ENCODE measurements around the gene PODXL.
"Not testable (repeated sequence)": the region's sequence is repeated elsewhere in the genome, so short reads cannot be mapped to it uniquely, and the experiment has no call there.

PODXL gene

DNA sequence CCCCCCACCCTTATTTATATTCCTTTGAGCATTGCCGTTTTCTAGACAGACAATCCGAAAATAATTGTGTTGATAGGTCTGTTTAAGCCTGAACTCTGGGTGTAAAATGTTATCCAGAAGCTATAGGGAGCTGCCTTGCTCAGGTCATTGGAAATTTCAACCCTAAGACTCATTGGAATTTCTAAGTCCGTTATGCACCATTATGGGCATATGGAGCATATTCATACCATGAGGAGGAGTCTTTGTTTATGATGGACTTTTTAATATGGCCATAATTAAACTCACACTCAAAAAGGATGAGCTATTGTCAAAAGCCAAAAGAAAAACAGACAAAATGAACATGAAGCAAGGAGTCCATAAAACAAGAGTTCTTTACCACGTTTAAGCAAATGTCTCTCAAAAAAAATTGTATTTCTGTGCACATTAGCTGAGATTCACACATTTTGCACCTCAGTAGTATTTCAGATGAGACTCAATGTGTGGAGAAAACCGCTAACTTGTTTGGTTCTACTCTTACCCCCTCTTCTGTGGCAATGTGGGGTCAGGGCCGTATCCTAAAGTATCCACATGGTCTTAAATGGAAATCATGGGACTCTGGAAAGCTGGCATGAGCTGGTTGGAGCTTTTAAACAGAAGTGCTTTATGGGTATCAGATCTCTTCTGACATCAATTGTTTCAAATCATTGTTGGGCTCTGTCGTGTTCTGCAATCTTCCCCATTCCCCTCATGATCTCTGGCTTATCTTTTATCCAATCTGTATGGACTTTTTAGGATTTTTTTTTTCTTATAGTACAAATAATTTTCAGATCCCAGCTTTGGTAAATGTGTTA is 60.5 kb downstream of the PODXL start:
- DNase-seq (ENCODE audit: low read depth in 4 of 4, low spot score in 1 of 4), result no peak

DNA sequence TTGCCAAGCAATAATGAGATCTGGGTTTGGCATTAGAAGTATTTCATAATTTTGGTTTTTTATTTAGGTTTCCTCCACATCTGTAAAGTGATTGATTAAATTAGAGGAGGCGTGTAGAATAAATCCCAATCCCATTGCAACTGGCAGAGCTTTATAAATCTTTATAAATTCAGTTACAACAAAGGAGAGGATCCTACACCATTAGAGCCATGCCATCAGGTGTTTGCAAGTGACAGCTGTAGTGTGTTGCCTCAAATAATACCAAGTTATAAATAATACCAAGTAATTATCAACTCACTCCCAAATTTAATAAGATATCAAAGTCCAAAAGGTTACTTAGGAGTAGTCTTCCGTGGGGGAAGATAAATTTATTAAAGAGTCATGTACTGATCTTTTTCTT is 62.2 kb downstream of the PODXL start:
- DNase-seq (ENCODE audit: low read depth in 4 of 4, low spot score in 1 of 4), result no peak

DNA sequence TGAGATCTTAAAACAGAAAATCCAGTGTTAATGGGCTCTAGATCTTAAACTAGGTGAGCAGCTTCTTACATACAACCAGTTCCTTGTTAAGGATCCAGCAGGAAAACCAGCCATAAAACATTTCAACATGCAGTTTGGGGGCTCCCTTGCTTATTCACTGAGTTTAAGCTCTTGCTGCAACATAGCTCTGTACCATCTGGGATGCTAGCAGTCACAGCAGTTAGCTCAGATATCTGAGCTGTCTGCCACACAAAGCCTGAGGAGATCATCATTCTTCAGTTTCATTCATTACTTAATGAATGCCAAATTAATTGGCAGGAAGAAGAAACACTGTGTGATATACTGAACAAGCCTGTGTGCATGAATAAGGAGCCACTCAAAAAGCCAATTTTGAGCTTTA is 62.8 kb downstream of the PODXL start:
- no peak for DNase-seq (ENCODE audit: low read depth in 4 of 4, low spot score in 1 of 4)

DNA sequence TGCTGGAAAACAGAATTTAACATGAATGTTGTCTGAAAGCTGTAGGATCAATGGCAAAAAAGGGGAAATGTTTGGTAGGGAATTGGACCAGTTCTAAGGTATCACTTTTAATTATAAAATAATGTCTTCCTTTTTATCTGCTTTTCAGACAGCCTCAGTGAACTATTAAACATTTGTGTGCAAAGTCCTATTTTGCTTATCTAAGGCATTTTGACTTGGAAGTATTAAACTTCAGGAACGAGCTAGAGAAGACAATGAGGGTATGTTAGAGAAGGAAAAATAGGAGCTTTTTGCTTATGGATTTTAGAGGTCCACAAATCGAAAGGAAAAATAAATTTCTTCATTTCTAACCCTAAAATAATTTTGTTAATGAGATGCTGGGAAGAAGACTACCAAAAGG is 63.3 kb downstream of the PODXL start:
- DNase-seq (ENCODE audit: low read depth in 4 of 4, low spot score in 1 of 4), result no peak

DNA sequence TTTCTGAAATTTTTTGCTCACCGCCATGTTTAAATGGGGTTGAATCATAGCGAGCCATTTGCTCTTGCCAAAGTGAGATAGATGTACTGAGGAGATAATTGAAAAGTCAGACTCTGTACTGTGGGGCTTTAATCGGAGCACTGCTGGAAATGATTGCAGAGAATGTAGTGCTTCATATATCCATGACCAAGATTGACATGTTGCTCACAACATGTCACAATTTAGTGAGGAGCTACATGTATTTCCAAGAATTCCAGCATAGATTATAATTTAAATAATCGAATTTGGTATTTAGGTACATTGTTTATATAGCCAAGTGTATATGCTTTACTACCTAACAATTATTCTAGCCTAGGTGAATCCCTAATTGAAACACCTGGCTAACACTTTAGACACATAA is 66.5 kb downstream of the PODXL start:
- DNase-seq (ENCODE audit: low read depth in 4 of 4, low spot score in 1 of 4), result no peak

DNA sequence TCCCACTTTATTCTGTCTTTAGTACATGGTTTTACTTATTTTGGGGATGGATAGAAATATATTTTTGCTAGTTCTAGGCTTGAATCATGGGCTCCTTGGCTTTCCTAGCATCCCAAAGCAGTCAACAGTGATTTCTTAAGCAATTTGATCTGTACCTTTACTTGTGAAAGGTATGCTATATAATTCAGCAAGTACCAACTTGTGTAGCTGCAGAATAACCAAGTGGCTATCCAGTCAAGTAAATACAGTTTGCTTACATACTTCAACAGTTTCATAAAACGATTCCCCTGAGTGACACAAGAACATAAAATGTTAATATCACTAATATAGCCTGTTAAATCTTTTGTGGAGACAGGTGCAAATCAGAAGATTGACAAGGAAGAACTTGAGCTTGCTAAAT is 67.2 kb downstream of the PODXL start:
- DNase-seq (ENCODE audit: low read depth in 4 of 4, low spot score in 1 of 4), result no peak

DNA sequence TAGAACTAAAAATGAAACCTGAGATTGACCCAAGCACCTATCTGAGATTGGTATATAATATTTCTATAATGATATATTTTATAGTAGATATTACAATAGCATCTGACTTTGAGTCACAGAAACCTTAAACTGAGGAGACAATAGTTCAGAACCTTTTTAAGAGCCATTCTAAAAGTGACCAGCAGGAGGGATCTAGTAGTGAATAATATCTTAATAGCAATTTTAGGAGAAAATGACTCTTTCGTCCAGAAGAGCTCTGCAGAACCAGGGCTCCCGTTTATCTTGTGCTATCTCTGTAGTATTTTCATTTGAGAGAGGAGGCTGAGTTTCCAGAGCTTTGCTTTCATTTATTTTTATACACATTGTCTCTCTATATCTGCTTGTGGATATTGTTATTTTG is 68.1 kb downstream of the PODXL start:
- no peak for DNase-seq (ENCODE audit: low read depth in 4 of 4, low spot score in 1 of 4)

DNA sequence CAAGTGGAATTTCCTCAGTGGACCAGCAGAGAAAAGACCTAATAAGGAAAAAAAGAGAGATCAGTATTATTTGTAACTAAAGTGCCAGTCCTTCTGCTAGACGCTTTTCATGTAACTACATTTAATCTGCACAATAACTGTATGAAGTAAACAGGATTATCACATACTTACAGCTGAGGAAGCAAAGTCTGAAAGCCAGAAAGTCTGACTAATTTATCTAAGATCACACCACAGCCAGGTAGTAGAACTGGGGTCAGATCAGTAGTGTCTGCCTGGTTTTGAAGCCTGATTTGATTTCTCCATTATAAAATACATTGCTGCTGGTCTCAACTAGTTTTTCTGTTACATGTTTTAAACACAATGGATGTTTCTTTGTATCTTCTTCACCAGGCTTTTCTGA is 69.2 kb downstream of the PODXL start:
- DNase-seq (ENCODE audit: low read depth in 4 of 4, low spot score in 1 of 4), result no peak

DNA sequence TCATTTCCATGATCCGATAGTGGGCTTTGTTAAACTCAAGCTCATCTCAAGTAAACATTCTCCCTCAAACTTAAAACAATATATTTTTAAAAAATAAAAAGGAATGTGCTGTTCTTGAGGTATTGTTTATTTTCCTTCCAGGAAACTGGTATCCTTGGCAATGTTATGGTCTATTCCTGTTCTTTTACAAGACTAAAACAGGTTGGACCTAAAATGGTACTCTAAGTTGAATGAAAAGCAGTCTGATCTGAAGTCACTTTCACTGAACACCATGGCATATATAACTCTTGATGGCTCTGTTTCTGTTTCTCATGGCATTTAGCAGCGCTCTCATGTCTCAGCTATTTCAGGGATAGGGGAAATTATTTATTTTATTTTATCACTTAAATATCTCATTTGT is 70.1 kb downstream of the PODXL start:
- DNase-seq (ENCODE audit: low read depth in 4 of 4, low spot score in 1 of 4), result no peak

DNA sequence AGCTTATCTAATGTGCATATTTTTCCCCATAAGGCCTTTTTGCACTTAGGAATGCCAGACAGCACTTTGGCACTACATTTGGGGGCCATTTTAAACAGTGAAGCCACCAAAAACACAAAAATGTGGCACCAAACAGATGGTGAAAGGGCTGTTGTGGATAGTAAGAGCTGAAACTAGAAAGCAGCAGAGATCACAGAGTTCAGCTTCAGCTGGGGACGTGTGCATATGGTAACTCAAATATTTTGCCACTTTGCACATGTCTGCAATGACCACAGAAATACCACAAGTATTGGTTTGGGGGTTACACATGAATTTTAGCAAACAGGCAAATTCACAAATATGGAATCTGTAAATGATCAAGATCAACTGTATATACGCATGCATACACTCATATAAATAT is 72.8 kb downstream of the PODXL start:
- DNase-seq (ENCODE audit: low read depth in 4 of 4, low spot score in 1 of 4), result no peak

DNA sequence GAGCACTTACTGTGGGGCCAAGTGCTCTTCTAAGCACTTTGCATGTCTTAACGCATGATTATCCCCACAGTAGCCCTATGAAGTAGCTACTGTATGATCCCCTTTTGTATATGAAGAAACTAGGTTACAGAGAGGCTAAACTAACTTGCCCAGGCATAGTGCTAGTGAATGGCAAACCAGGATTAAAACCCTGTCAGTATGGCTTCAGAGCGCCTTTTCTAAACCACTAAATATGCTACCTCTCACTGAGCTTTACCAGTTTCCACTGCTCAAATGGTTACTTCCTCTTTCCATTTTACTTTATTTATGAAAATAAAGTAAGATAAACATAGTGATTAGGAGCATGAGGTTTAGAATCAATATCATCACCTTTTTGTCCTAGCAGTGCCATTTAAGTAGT is 73.6 kb downstream of the PODXL start:
- no peak for DNase-seq (ENCODE audit: low read depth in 4 of 4, low spot score in 1 of 4)

DNA sequence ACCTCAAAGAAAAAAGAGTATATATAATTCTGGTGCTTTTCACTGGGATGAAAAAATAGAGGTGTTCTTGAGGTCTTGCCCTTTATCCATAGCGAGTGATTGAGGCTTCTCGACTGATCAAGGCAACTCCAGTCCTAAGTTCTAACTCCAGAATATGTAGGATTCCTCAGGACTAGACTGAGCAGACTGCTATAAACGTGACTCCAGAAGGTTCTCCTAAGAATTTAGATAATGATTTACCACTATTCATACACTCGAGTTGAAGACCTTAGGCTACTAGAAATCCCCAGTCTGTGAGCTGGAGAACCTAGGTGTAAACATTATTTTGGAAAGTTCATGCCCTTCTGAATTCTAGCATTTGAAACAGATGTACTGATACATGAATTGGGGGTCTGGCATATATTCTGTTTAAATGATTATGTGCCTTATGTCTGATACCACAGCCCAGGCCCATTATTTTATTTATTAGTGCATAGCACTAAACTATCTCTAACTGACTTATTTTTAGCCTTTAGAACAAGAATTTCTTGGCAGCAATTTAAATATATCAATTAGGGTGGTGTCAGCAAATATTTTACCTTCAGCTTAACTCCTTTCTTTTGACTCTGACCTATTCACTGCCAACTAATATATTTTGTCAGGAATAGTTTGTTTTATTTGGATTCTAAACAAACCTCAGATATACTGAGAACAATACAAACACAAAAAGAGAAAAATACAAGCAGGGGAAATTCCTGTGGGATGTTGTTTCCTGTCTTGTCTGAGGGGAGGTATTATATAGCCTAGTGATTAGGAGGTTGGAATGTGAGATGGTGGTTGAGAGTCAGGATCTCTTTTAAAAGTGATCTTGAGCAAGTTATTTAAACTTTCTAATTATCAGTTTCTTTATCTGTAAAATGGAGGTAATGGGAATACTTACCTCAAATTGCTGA is 75.8 kb downstream of the PODXL start:
- no peak for DNase-seq (ENCODE audit: low read depth in 4 of 4, low spot score in 1 of 4)

DNA sequence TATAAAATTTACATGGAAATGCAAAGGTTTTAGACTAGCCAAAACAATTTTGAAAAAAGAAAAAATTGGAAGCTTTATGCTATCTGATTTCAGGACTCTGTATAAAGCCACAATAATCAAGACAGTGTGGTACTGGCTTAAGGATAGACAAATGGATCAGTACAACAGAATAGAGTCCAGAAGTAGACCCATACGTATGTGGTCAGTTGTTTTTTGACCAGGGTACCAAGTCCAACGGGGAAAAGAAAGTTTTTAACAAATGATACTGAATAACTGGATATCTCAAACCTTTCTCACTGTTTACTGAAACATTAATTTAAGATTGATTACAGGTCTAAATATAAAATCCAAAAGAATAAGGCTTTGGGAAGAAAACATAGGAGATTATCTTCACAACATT is 79.7 kb downstream of the PODXL start:
- DNase-seq (ENCODE audit: low read depth in 4 of 4, low spot score in 1 of 4), result no peak

DNA sequence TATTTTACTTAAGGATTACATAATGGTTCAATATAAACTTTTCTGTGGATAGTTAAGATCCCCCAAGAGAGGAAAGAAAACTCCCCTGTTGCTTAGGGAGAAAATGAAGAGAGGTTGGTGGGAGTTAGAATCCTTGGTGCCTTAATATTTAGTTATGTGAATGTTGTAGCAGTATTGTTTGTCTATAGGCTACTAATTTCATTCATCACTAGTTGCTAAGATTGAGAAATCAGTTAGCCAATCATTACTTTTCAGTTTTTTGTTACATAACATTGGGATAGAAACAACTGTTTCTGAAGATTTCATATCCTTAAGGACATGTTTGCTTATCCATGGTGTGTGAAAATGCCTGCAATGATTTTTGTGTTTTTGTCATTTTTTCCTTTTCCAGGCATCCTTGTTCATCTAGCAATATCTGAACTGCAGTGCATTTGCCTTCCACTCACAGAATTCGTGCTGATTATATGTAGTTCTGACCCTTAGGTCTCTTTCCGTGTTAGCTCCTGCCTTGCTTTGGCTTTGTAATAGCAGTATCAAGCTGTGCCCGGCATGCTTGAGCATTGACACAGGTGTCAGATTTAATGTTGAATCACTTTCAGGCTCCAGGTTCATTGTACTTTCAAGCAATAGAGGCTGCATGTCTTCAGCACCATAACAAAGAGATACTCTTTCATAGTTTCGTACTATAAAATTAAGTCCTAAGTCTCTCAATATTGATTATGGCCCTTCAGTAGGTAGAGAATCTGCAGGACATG is 85.0 kb downstream of the PODXL start:
- no peak for DNase-seq (ENCODE audit: low read depth in 4 of 4, low spot score in 1 of 4)

DNA sequence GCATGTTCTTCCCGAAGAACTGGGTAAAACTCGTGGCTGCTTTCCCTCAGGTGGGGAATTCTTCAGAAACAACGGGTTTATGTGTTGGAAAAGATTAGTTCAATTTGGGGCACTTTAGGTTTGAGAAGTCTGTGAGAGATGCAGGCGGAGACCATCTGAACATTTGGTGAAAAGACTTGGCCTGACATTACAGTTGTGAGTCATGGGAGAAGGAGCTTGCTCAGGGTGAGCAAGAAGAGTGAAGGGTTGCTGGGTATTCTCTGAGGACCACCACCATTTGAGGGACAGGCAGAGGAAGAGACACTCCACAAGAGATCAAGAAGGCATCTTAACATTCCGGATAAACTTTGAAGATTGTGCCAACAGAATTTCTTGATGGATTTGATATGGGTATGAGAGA is 88.6 kb downstream of the PODXL start:
- DNase-seq (ENCODE audit: low read depth in 4 of 4, low spot score in 1 of 4), result no peak

DNA sequence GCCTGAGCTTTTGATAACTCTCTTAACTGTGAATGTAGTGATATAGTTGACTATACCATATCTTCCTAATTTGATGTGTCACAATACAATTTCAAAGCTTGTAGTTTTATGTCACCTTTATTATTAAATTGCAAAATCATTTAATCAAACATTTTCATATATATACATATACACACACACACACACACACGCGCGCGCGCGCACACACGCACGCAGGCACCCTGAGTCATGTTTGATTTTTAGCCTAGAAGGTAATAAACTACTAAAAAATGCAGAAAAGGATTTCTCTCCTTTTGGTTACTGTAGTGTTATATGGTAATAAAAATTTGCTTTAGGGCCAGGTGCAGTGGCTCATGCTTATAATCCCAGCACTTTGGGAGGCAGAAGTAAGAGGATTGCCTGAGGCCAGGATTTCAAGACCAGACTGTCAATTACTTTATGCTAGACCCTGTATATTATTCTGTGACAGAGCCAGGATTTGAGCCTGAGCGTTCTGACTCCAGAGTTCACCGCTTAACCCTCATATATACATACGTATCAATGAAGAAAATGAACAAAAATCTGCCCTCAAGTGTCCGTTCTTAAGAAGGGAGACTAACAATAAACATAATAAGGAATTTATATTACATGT is 89.6 kb downstream of the PODXL start:
- DNase-seq (ENCODE audit: low read depth in 4 of 4, low spot score in 1 of 4), result no peak

DNA sequence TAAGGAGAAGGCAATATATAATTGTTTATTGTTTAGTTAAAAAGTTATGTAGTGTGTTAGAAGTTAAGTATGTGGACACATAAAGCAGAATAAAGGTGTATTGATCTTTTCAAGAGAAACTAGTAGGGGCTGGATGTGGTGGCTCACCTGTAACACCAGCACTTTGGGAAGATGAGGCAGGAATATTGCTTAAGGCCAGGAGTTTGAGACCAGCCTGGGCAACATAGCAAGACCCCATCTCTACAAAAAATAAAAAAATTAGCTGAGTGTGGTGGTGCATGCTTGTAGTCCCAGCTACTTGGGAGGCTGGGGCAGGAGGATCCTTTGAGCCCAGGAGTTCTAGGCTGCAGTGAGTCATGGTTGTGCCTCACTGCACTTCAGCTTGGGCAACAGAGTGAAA is 93.7 kb downstream of the PODXL start:
- not testable (repeated sequence) for DNase-seq (ENCODE audit: low read depth in 4 of 4, low spot score in 1 of 4)

DNA sequence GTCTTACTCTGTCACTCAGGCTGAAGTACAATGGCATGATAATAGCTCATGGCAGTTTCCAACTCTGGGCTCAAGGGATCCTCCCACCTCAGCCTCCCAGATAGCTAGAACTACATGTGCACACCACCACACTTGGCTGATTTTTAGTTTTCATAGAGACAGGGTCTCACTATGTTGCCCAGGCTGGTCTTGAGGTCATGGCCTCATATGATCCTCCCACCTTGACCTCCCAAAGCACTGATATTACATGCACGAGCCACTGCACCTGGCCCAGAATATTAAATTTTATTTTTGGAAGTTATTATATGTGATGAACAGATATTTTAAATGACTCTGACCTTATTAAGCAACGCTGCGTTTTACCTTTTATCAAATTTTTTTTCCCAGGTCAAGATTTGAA is 94.4 kb downstream of the PODXL start:
- DNase-seq (ENCODE audit: low read depth in 4 of 4, low spot score in 1 of 4), result no peak

DNA sequence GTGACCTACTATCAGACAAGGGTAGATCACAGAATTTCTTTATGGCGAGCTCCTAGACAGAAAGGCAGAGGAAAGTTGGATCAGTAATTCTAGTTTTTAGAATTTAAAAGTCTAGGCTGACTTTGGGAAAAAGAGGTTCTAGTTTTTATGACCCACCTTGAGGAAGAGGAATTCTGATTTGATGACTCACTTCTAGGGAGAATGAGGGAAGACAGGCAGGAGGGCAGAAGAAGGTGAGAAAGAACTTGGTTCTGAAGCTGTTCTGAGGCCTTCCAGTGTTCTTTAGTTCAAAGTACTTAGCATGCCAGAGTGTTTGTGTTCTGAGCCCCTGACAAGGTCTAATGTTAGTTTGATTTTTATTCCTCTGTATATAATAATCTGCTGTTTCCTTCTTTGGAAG is 97.2 kb downstream of the PODXL start:
- DNase-seq (ENCODE audit: low read depth in 4 of 4, low spot score in 1 of 4), result no peak

DNA sequence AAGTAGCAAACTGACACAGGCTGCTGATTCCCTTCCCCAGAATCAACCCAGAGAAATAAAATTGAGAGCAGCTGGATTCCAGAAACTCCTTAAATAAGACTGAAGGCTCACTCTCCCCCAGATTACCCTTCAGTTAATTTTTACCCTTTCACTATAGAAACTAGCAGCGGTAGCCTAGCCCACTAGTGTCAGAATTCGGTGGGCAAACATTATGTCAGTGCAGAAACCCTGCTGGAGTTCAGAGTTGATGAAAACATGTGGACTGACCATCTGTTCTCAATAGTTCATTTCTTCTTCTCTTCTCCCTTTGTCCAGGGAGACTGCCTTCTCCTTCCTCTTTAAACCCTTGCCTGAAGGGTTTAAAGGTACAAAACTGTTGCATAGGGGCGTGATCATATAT is 100.1 kb downstream of the PODXL start:
- DNase-seq (ENCODE audit: low read depth in 4 of 4, low spot score in 1 of 4), result no peak

DNA sequence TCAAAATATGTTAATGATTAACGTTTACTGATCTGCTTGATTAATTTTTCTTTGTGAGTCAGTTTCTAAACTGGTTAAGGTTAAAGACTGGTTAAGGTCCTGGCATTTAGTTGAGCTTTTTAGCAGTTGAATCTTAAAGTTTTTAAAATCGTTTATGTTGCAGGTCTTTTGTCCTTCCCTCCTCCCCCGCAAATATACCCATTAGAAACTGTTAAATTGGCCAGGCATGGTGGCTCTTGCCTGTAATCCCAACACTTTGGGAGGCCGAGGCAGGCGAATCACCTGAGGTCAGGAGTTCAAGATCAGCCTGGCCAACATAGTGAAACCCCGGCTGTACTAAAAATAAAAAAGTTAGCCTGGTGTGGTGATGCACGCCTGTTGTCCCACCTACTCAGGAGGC is 100.9 kb downstream of the PODXL start:
- DNase-seq (ENCODE audit: low read depth in 4 of 4, low spot score in 1 of 4), result no peak

All from stimulated activated CD4-positive, alpha-beta T cell treated with anti-CD3 and anti-CD28 coated beads, Interleukin-1b, Interleukin-23, amount 100 ng/mL, for 24 hours (primary cell).